Activated T-helper 1 cell treated with anti-CD3 and anti-CD28 coated beads, Interleukin-12 subunit alpha, Interleukin-12 subunit beta, Interleukin-2, Interleukin-4 antibody, amounts not matched to agents 30 ng/mL and 10 ng/mL and 1 ng/mL, durations not matched to agents 14 hours and 24 hours and 36 hours (primary cell): Measurements from ENCODE around the gene FOXD1. TPM values are rescaled to one million over a fixed set of nuclear protein-coding genes. Genes with fewer than 3 reads are reported as not detected.
"Not testable (repeated sequence)": the region's sequence is repeated elsewhere in the genome, so short reads cannot be mapped to it uniquely, and the experiment has no call there.

ENCODE experiments used
- DNase-seq: peaks from one replicate; pipeline ENCODE4 v3.0.0; 2021; ENCODE audit warnings: low spot score
- H3K27ac Mint-ChIP-seq: one replicate; pipeline ENCODE4 v1.8.0; 2021; ENCODE audit warnings: mild to moderate bottlenecking, mixed read lengths
- H3K27me3 Mint-ChIP-seq: one replicate; pipeline ENCODE4 v1.8.0; 2022; ENCODE audit warnings: mild to moderate bottlenecking, moderate library complexity, mixed read lengths; ENCODE audit not compliant: insufficient read depth
- H3K36me3 Mint-ChIP-seq: one replicate; pipeline ENCODE4 v1.8.0; 2021; ENCODE audit warnings: low read depth, mixed read lengths
- H3K4me1 Mint-ChIP-seq: one replicate; pipeline ENCODE4 v1.8.0; 2021; ENCODE audit warnings: low read depth, mixed read lengths
- H3K4me3 Mint-ChIP-seq: one replicate; pipeline ENCODE4 v1.8.0; 2021; ENCODE audit warnings: mild to moderate bottlenecking, moderate library complexity, mixed read lengths
- H3K9me3 Mint-ChIP-seq: one replicate; pipeline ENCODE4 v1.8.0; 2021; ENCODE audit warnings: mixed read lengths
- intact Hi-C: fragments of 100-400 bp; cut with micrococcal nuclease; formaldehyde crosslinking; loops from one replicate; pipeline ENCODE4 v1.15.1; 2024
- total RNA-seq: library from RNA; stranded (reverse); gene quantifications from 2 replicates; pipeline ENCODE4 v1.2.3, GENCODE V29; 2022

Gene FOXD1
- total RNA-seq, 1 donor from 2014 or later, result 0.13 TPM

GRCh38 chr5:73415617-73416016 lies 33.0 kb downstream of the FOXD1 start:
- H3K36me3 Mint-ChIP-seq, result peaks cover under 1% of the 10 kb centered on the region
- intact Hi-C loops, result loop anchor here (5.0 kb wide), 1 partner anchor 33 kb away; no protein-coding TSS in a partner anchor
- DNase-seq, result no peak
- no peaks in the 10 kb centered on the region for H3K4me1 Mint-ChIP-seq
- H3K27ac Mint-ChIP-seq, result no peak overlapping the region
- H3K27me3 Mint-ChIP-seq, result peaks cover 60% of the 10 kb centered on the region
- no peak overlapping the region for H3K4me3 Mint-ChIP-seq
- H3K9me3 Mint-ChIP-seq, result peaks cover 2% of the 10 kb centered on the region

DNA sequence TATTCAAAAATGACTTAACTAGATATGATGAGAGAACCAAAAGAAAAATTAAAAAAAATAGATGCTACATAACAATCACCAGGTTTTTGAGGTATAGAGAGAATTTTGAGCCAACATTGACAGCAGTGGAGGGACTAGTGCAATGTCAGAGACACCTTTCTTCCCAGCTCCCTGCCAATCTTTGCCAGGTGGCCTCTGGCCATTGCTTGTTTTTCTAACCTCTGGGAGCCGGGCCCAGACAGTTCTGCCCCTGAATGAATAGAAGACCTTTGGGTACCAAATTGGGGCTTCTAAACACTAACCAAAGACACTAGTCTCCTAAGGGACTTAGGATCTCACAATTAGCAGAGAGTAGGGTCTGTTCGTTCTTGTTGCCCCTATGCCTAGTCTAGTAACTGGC lies 33.4 kb downstream of the FOXD1 start:
- no peaks in the 10 kb centered on the region for H3K4me1 Mint-ChIP-seq
- no peaks in the 10 kb centered on the region for H3K9me3 Mint-ChIP-seq
- H3K27ac Mint-ChIP-seq, result no peak overlapping the region
- H3K36me3 Mint-ChIP-seq, result no peaks in the 10 kb centered on the region
- H3K4me3 Mint-ChIP-seq, result no peak overlapping the region
- H3K27me3 Mint-ChIP-seq, result peaks cover 56% of the 10 kb centered on the region
- intact Hi-C loops, result loop anchor here (5.0 kb wide), 1 partner anchor 33 kb away; no protein-coding TSS in a partner anchor
- no peak for DNase-seq

DNA sequence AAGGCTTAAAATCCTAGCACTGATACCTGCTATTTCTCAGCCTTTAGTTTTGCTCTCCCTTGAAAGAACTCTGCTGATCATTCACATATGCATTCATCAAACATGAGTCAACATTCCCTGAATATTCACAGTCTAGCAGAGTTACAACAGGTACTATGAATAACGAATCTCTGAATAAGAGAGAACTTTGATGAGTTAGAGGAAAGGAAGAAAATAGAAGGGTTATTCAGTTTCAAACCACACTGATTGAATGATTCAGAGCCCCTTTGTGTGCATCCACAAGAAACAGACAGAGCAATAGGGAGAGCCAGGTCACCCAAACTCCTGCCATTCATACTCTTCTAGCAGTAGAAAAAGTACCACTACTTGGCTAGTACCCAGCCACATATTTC lies 36.0 kb downstream of the FOXD1 start:
- Mint-ChIP-seq H3K4me1 (no peaks in the 10 kb centered on the region), H3K36me3 (no peaks in the 10 kb centered on the region), H3K4me3 (no peak overlapping the region), H3K27me3 (peaks cover 42% of the 10 kb centered on the region), H3K27ac (no peak overlapping the region), H3K9me3 (no peaks in the 10 kb centered on the region)
- intact Hi-C loops, result no loop called here
- DNase-seq, result no peak

- Mint-ChIP-seq H3K4me3 (no peak overlapping the region), H3K27ac (no peak overlapping the region), H3K27me3 (peaks cover 41% of the 10 kb centered on the region), H3K4me1 (no peaks in the 10 kb centered on the region), H3K36me3 (no peaks in the 10 kb centered on the region), H3K9me3 (no peaks in the 10 kb centered on the region)
- intact Hi-C loops, result no loop called here
- DNase-seq, result no peak
These were observed 36.5 kb downstream of the FOXD1 start for GRCh38 chr5:73411936-73412596.

GRCh38 chr5:73409927-73410326 lies 38.6 kb downstream of the FOXD1 start:
- H3K36me3 Mint-ChIP-seq, H3K27ac Mint-ChIP-seq, H3K4me3 Mint-ChIP-seq, H3K9me3 Mint-ChIP-seq, intact Hi-C loops, DNase-seq, H3K4me1 Mint-ChIP-seq: not testable (repeated sequence)
- H3K27me3 Mint-ChIP-seq, result peaks cover 30% of the 10 kb centered on the region

DNA sequence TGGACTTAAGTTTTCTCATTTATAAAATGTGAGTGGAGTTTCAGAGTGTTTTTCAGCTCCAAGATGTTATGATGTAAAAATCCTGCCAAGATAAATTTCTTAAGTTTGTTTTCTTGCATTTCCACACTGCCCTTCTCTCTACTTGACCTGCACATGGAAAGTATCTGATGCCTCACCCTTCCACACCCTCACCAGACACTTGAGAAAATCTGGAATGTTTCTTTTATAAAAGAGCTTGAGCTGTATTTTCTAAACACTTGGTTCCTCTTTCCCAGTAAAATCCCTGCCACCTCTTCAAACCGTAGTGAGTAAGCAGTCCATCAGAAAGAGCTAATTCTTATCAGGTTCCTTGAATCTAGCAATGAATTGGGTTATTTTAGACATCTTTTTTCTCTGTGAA lies 42.9 kb downstream of the FOXD1 start:
- intact Hi-C loops, result no loop called here
- Mint-ChIP-seq H3K27me3 (peaks cover 32% of the 10 kb centered on the region), H3K36me3 (no peaks in the 10 kb centered on the region), H3K27ac (no peak overlapping the region), H3K4me1 (no peaks in the 10 kb centered on the region), H3K9me3 (no peaks in the 10 kb centered on the region), H3K4me3 (no peak overlapping the region)
- no peak for DNase-seq

- H3K27ac Mint-ChIP-seq, result no peak overlapping the region
- no peaks in the 10 kb centered on the region for H3K9me3 Mint-ChIP-seq
- intact Hi-C loops, result no loop called here
- H3K4me3 Mint-ChIP-seq, result no peak overlapping the region
- H3K27me3 Mint-ChIP-seq, result peaks cover 27% of the 10 kb centered on the region
- H3K4me1 Mint-ChIP-seq, result no peaks in the 10 kb centered on the region
- DNase-seq, result no peak
- H3K36me3 Mint-ChIP-seq, result no peaks in the 10 kb centered on the region
These were observed 48.8 kb downstream of the FOXD1 start for GRCh38 chr5:73399775-73400174.

Other genes starting within 250 kb of the FOXD1 start
- 913 and 929 TPM in 2 replicates for gene BTF3, start 49.7 kb upstream of the FOXD1 start, total RNA-seq
- gene ANKRA2, start 116.9 kb upstream of the FOXD1 start, total RNA-seq, result 15.8 and 18.8 TPM in 2 replicates
- 61.0 and 64.1 TPM in 2 replicates for gene UTP15, start 117.0 kb upstream of the FOXD1 start, total RNA-seq
- 0.03 and 0.29 TPM in 2 replicates for gene ARHGEF28, start 177.4 kb upstream of the FOXD1 start, total RNA-seq